Measurements from ENCODE around the gene U2SURP.
"Not testable (repeated sequence)": the region's sequence is repeated elsewhere in the genome, so short reads cannot be mapped to it uniquely, and the experiment has no call there.

The U2SURP gene

GRCh38 chr3:142976621-142977398, 24.6 kb upstream of the U2SURP start:
- no peak for DNase-seq (ENCODE audit: low read depth in 2 of 2)

GRCh38 chr3:142977399-142977728, 24.0 kb upstream of the U2SURP start:
- DNase-seq (ENCODE audit: low read depth in 2 of 2): no peak

GRCh38 chr3:142981108-142981507, 20.3 kb upstream of the U2SURP start:
- DNase-seq (ENCODE audit: low read depth in 2 of 2): no peak

GRCh38 chr3:142982038-142982773, 19.2 kb upstream of the U2SURP start:
- DNase-seq (ENCODE audit: low read depth in 2 of 2): no peak

- DNase-seq (ENCODE audit: low read depth in 2 of 2): no peak
Measured at GRCh38 chr3:142983318-142983717, 18.1 kb upstream of the U2SURP start.

GRCh38 chr3:142984255-142984654, 17.1 kb upstream of the U2SURP start:
- no peak for DNase-seq (ENCODE audit: low read depth in 2 of 2)

GRCh38 chr3:142987080-142987700, 14.2 kb upstream of the U2SURP start:
- DNase-seq (ENCODE audit: low read depth in 2 of 2): no peak

GRCh38 chr3:142987707-142988106, 13.7 kb upstream of the U2SURP start:
- DNase-seq (ENCODE audit: low read depth in 2 of 2): no peak

GRCh38 chr3:142988221-142988620, 13.1 kb upstream of the U2SURP start:
- not testable (repeated sequence) for DNase-seq (ENCODE audit: low read depth in 2 of 2)

GRCh38 chr3:142988826-142989225, 12.5 kb upstream of the U2SURP start:
- DNase-seq (ENCODE audit: low read depth in 2 of 2): not testable (repeated sequence)

- no peak for DNase-seq (ENCODE audit: low read depth in 2 of 2)
Measured at GRCh38 chr3:142990721-142991120, 10.6 kb upstream of the U2SURP start.

- DNase-seq (ENCODE audit: low read depth in 2 of 2): no peak
Measured at GRCh38 chr3:142992323-142992722, 9.0 kb upstream of the U2SURP start.

- DNase-seq (ENCODE audit: low read depth in 2 of 2): peak; percentile 21 to 32
Measured at GRCh38 chr3:142993958-142994442, 7.4 kb upstream of the U2SURP start.

- DNase-seq (ENCODE audit: low read depth in 2 of 2): no peak
Measured at GRCh38 chr3:142997330-142997729, 4.0 kb upstream of the U2SURP start.

- no peak for DNase-seq (ENCODE audit: low read depth in 2 of 2)
Measured at GRCh38 chr3:142998439-142998838, 2.9 kb upstream of the U2SURP start.

- DNase-seq (ENCODE audit: low read depth in 2 of 2): no peak
Measured at GRCh38 chr3:142999881-143000280, 1.5 kb upstream of the U2SURP start.

- no peak for DNase-seq (ENCODE audit: low read depth in 2 of 2)
Measured at GRCh38 chr3:143000528-143000927, 842 bp upstream of the U2SURP start.

- peak in 1 of 2 donors; percentile 26 for DNase-seq (ENCODE audit: low read depth in 2 of 2)
Measured at GRCh38 chr3:143001034-143001368, 369 bp upstream of the U2SURP start.

- DNase-seq (ENCODE audit: low read depth in 2 of 2): no peak
Measured at GRCh38 chr3:143002083-143002712, 828 bp downstream of the U2SURP start.

GRCh38 chr3:143002727-143003126, 1.4 kb downstream of the U2SURP start:
- no peak for DNase-seq (ENCODE audit: low read depth in 2 of 2)

GRCh38 chr3:143004823-143005222, 3.5 kb downstream of the U2SURP start:
- DNase-seq (ENCODE audit: low read depth in 2 of 2): no peak

GRCh38 chr3:143010024-143010423, 8.7 kb downstream of the U2SURP start:
- DNase-seq (ENCODE audit: low read depth in 2 of 2): no peak

Data from stimulated activated CD8-positive, alpha-beta memory T cell treated with anti-CD3 and anti-CD28 coated beads, Interleukin-2, amount 100 ng/mL, for 48 hours (primary cell).